Measurements from ENCODE around the gene ESPL1.
"Not testable (repeated sequence)": the region's sequence is repeated elsewhere in the genome, so short reads cannot be mapped to it uniquely, and the experiment has no call there.

ESPL1 gene

DNA sequence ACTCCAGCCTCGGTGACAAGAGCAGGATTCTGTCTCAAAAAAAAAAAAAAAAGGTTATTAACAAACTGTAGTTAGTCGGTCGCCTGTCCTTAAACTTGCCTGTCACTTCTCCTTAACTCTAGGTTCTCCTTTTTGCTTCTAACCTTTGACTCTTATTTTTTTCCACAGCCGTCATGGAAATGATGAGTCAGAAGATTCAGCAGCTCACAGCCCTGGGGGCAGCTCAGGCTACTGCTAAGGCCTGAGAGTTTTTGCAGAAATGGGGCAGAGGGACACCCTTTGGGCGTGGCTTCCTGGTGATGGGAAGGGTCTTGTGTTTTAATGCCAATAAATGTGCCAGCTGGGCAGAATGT, 31.0 kb downstream of the ESPL1 start:
- DNase-seq (ENCODE audit: low read depth) = no peak

DNA sequence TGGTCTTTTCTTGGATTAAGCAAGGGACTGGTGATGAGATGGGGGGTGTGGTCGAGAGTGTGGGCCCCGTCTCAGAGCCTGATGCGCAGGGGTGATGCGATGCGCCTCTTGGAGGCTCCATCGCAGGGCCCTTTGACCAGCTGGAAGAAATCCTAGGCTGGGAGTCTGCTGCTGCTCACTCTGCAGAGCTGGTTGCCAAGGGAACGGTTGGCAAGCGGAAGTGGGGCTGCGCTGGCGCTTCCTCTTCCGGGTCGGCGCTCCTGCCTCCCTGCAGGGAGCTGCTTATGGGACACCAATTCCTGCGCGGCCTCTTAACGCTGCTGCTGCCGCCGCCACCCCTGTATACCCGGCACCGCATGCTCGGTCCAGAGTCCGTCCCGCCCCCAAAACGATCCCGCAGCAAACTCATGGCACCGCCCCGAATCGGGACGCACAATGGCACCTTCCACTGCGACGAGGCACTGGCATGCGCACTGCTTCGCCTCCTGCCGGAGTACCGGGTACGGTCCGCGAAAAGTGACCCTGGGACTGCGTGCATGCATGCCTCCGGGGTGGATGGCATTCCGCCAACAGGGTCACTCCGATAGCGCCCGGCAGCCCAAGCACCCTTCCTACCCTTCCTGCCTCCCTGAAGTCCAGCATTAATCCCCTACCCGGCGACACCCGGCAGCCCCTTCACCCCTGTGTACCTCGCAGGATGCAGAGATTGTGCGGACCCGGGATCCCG, 31.5 kb downstream of the ESPL1 start, which contains the start of gene MYG1:
TSS of gene MYG1 (plus strand) at position 242 of the 727 bp plus-strand sequence. CDS start at position 285, 43 bp downstream.
- DNase-seq (ENCODE audit: low read depth) = peak; percentile 62

GRCh38 chr12:53300187-53300586, 32.1 kb downstream of the ESPL1 start:
- DNase-seq (ENCODE audit: low read depth) = no peak

- DNase-seq (ENCODE audit: low read depth) = no peak
These were observed 34.8 kb downstream of the ESPL1 start for GRCh38 chr12:53302903-53303302.

DNA sequence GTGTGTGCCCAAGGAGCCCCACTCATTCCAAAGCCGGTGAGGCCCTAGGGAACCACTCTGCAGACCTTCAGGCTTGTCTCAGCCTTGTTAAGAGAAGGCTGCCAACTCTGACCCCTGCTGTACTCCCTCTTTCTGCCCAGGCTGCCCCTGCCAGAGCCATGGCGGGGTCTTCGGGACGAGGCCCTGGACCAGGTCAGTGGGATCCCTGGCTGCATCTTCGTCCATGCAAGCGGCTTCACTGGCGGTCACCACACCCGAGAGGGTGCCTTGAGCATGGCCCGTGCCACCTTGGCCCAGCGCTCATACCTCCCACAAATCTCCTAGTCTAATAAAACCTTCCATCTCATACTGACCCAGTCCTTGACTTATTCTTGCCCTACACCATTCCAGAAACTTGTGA, 38.7 kb downstream of the ESPL1 start:
- DNase-seq (ENCODE audit: low read depth) = no peak

DNA sequence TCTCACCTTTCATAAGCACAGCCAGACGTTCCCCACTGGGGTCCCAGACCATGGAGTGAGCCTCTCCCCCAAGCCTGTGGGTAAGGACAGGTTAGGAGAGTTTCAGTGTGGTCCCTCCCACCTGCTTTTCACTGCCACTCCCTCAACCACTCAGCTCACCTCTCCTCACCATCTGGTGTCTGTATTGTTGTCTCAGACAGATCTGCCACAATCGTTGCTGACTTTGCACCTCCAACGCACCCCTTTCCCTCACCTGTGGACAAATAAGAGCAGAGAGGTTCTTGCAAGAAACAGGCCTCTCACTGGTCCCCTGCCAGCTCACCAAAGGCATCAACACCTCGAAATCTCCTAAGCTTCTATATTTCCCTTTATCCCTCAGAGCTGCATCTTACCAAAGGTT, 40.2 kb downstream of the ESPL1 start:
- no peak for DNase-seq (ENCODE audit: low read depth)

DNA sequence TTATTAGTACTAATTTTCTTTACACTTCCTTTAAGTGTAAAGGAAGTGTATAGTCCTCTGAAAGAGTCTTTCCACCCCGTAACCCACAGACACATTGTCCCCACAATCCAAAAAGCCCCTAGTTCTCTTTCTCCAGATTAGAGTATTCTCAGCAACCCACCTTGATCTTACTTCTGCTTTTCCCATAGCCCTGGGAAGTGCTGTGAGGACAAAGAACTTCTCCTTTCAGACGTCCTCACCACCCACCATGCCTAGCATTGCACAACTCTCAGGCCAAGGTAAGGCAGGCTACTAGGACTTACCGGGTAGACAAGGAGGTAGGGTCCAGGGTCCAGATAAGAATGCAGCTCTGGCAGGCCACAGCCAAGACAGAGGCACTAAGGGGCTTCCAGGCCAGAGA, 45.9 kb downstream of the ESPL1 start:
- DNase-seq (ENCODE audit: low read depth) = no peak

GRCh38 chr12:53320352-53321195, 52.5 kb downstream of the ESPL1 start:
- DNase-seq (ENCODE audit: low read depth) = no peak

GRCh38 chr12:53324113-53324778, 56.1 kb downstream of the ESPL1 start:
- no peak for DNase-seq (ENCODE audit: low read depth)

DNA sequence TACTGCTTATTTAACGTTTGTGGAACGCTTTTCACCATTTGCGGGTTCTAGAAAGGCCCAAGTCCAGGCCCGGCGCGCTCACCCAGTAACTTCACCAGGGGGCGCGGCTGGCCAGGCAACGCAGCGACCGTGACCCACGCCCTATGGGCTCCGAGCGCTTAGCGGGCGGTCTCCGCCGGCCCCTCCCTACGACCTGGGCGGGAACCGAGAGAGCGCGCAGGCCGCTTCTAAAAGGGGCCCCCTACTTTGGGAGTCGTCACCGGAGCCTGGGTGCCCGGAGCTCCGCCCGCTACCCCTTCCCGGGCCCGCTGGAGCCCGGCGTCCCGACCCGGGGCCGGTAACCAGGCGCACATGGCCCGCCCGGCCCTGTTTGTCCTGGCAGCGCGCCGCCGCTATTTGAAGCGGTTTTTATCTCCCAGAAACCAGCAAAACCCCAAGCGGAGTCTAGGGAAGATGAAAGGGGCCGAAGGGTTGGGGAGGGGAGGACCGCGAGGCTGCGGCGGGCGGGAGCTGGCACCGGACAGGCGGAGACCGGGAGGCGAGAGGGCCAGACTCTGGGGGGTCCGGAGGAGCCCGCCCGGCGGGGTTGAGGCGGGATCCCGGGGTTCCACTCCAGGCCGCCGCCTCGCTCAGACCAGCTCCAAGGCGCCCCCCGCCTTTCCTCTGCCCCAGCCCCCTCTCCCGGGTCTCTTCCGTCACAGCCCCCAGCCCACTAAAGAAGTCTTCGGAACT, 56.8 kb downstream of the ESPL1 start:
- peak; percentile 63 for DNase-seq (ENCODE audit: low read depth)

GRCh38 chr12:53325511-53326061, 57.5 kb downstream of the ESPL1 start:
- DNase-seq (ENCODE audit: low read depth) = no peak

- DNase-seq (ENCODE audit: low read depth) = no peak
These were observed 58.5 kb downstream of the ESPL1 start for GRCh38 chr12:53326460-53327185.

DNA sequence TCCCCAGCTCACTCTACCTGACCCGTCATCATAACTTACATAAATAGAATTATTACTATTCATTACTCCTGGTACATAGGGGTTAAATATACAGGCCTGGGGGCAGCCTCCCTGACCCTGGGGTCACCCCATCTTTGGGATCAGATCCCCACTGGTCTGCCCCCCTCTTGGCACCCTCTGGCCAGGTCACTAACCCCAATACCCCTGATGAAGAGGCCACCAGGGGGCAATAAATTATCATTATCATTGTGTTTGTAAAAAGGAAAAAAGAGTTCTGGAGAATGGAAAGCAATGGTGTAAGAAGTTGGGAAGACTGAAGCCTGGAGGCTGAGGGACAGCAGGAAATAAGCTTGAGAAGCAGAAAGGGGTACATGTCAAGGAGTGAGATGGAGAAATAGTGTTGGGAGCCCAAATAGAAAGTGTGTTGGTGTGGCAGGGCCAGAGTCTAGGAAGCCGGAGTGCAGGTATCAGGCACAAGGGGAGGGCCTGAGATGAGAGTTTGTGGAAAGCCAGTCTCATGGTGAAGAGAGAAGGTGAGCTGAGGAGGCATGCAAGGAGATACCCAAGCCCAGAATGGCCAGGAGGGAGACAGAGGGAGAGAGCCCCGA, 59.4 kb downstream of the ESPL1 start:
- no peak for DNase-seq (ENCODE audit: low read depth)

DNA sequence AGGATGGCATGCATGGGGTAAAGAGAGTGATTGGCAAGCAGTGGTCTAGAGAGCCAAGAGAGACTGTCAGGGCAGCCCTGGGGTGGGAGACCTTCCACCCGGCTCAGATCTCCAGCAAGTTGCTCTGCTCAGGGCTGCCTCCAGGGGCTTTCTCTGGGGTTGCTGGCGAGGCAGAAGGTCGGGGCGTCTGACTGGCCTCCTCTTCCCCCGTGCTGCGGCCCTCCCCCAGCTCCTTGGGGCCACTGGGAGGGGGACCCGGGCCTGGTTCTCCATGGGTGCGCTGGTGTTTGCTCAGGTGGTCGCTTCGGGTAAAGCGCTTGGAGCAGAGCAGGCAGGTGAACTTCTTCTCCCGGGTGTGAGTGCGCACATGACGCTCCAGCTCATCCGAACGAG, 59.9 kb downstream of the ESPL1 start:
- DNase-seq (ENCODE audit: low read depth) = no peak

DNA sequence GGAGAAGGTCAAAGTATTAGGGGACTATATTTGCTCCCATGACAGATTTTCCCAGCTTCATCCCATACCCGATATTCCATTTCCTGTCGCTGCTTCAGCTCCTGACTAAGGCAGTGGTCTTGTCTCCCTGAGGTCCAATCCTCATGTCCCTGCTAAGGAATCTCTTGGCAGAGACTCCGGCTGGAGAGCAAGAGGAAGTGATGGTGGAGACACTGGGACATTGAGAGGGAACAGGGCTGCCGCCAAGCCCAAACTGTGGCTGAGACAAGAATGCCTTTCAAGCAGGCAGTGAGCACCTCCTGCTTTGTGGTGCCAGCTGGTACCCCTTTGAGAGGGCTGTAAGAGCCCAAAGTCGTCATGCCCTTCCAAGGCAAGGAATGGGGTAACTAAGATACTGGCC, 62.6 kb downstream of the ESPL1 start:
- DNase-seq (ENCODE audit: low read depth) = no peak

DNA sequence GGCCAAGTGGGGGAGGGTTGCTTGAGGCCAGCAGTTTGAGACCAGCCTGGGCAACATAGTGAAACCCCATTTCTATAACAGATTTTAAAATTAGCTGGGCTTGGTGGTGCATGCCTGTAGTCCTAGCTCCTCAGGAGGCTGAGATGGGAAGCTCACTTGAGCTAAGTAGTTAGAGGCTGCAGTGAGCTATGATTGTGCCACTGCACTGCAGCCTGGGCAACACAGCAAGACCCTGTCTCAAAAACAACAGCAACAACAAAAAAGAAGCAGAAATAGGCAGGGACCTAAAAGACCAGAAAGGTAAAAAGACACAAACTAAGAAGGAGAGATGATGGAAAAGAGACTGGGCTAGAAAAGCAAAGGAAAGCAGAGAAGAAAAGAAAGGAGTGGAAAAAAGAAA, 64.2 kb downstream of the ESPL1 start:
- not testable (repeated sequence) for DNase-seq (ENCODE audit: low read depth)

GRCh38 chr12:53332744-53333143, 64.6 kb downstream of the ESPL1 start:
- no peak for DNase-seq (ENCODE audit: low read depth)

GRCh38 chr12:53333289-53333688, 65.2 kb downstream of the ESPL1 start:
- no peak for DNase-seq (ENCODE audit: low read depth)

DNA sequence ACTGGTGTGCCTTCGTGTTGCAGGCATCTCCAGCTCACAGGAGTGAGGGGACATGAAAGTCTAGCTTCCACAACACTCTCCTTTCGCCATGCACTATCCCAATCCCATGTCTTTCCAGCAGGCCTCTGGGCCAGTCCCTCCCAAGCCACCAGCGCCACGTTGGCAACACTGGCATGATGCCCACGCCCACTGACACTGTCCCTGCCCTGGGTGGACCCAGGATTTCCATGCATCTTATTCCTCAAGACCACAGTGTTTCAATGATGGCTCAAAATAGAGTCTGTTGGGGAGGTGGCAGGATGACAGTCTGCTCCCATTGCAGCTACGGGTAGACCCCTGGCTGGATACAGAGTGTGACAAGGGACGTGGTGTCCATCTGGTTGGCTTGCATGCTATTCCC, 65.7 kb downstream of the ESPL1 start:
- DNase-seq (ENCODE audit: low read depth) = no peak

DNA sequence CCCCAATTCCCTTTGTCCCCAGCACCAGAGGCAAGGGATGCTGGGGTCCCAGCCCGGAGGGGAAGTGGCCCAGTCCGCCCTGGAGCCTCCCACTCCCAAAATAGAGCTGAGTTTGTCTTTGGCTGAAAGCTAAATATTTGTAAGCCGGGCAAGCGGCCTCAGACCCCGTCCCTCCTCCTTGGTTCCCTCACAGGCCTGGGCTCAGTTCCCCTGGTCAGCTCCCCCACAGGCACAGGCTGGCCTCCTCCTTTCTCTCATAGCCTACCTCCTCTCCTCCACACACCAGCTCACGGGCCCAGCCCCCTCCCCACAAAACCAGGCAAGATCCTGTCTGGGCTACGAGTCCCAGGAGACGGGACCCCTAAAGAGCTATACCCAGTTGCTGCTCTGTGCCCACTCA, 66.7 kb downstream of the ESPL1 start:
- DNase-seq (ENCODE audit: low read depth) = no peak

- no peak for DNase-seq (ENCODE audit: low read depth)
These were observed 68.1 kb downstream of the ESPL1 start, which contains the start of gene SP7 for GRCh38 chr12:53336181-53336681. TSS of gene SP7 (minus strand) at chr12:53336354. CDS start at chr12:53335646, 708 bp downstream.

All from stimulated activated CD8-positive, alpha-beta memory T cell treated with anti-CD3 and anti-CD28 coated beads, Interleukin-15, amount 100 ng/mL, for 1 hour (primary cell).